GM19099 (cell line): ENCODE measurements around the gene CCDC7.

Experiments
- POLR2A ChIP-seq: IDR thresholded peaks from 3 replicates; pipeline ENCODE4 v1.6.1; 2011; ENCODE audit warnings: low read depth; ENCODE audit not compliant: insufficient read length; ENCODE audit errors: extremely low read depth

The CCDC7 gene

DNA sequence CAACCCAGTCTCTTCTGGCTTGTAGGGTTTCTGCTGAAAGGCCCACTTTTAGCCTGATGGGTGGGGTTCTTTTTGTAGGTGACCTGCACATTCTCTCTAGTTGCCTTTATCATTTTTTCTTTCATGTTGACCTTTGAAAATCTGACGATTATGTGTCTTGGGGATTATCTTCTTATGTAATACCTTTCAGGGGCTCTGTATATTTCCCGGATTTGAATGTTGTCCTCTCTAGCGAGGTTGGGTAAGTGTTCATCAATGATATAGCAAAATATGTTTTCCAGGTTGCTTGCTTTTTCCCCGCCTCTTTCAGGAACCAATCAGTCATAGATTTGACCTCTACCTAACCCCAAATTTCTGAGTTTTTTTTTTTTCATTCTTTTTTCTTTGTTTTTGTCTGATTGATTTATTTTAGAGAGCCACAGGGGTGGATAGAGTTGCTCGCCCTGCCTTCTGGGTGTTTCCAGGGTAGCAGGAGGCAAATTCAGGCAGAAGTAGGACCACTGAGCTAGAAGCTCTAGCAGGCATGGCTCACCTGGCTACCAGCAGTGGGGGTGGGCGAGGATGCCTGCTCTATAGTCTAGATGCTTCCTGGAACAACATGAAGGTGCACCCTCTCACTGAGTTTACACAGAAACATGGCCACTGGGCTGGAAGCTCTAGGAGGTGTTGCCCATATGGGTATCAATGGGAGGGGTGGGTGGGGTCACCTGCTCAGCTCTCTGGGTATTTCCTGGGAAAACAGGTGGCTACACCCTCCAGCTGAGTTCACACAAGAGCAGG, 94.9 kb downstream of the CCDC7 start:
- no peak for TF ChIP-seq POLR2A

GRCh38 chr10:32548208-32548607, 102.3 kb downstream of the CCDC7 start:
- no peak for TF ChIP-seq POLR2A

DNA sequence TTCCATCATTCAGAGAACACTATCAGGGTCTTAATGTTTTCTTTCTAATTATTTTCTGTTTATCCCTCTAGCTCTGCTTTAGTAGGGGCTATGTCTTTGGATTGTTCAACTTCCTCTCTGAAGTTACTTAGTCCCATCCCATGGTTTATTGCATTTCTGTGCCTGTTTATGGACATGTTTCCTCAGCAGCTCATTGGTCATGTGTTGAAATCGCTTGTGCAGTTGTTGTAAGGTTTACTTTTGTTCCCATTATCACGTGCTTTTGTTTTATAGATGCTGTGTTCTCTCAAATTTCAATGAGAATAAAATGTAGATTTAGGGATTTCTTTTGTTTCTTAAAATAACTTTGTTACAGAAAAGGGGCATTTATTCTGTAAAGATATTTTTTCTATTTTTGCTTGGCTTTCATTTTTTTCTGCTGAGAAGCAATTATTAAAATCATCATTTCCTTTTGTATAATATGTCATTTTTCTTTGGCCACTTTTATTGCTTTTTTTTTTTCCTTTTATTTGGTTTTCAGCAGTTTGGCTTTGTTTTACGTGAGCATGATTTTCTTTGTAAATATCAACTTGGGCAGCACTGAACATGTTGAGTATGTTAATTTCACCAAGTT, 110.9 kb downstream of the CCDC7 start:
- TF ChIP-seq POLR2A = no peak

DNA sequence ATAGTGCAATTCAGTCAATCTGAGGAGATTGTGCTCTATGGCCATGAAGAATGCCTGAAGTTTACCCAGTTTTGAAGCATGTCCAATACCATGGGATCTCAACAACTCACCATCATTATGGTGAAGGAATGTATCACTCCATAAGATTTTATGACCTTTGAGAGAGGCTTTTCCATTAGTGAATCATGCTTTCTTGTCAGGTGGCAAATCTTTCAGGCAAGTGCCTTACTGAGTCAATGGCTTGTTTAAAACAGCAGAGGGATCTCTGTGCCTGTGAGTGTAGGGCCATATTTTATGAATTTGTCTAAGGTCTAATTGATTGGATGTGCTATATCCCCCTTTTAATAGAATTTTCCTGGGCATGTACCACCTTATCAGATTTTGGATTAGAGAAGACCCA, 131.5 kb downstream of the CCDC7 start:
- TF ChIP-seq POLR2A = no peak

- TF ChIP-seq POLR2A = no peak
Measured at GRCh38 chr10:32582946-32583345, 137.0 kb downstream of the CCDC7 start.

DNA sequence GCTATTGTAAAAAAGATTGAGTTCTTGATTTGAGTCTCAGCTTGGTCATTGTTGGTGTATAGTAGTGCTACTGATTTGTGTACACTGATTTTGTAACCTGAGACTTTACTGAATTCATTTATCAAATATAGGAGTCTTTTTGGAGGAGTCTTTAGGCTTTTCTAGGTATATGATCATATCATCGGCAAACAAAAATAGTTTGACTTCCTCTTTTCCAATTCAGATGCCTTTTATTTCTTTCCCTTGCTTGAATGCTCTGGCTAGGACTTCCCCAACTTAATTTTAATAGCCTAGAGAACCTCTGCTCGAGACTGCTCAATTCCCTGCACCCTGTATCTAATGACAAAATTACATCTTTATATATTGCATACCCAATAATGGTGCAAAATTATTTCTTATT, 154.4 kb downstream of the CCDC7 start:
- no peak for TF ChIP-seq POLR2A

DNA sequence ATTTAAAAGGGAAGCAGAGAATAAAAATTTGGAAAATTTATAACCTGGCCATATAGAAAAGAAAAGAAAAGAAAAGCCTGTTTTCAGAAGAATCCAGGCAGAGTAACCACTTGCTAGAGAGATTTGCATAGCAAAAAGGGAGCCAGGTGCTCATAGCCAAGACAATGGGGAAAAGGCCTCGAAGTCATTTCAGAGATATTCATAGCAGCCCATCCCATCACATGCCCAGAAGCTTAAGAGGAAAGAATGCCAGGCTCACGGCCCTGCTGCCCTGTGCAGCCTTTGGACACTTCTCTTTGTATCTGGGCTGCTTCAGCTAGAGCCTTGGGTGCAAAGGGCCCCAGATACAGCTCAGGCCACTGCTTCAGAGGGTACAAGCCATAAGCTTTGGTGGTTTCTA, 159.8 kb downstream of the CCDC7 start:
- no peak for TF ChIP-seq POLR2A

DNA sequence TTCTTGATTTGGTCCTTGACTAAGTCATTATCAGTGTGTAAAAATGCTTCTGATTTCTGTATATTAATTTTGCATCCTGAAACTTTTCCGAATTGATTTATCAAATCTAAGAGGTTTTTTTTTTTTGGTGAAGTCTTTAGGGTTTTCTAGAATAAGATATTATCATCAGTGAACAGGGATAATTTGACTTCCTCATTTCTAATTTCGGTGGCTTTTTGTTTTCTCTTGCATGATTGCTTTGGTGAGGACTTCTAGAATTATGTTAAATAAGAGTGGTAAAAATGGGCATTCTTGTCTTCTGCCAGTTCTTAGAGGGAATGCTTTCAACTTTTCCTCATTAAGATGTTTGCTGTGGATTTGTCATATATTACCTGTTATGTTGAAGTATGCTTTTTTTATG, 170.5 kb downstream of the CCDC7 start:
- TF ChIP-seq POLR2A = no peak

GRCh38 chr10:32618482-32618881, 172.5 kb downstream of the CCDC7 start:
- no peak for TF ChIP-seq POLR2A

- no peak for TF ChIP-seq POLR2A
Measured at GRCh38 chr10:32621969-32622368, 176.0 kb downstream of the CCDC7 start.

- no peak for TF ChIP-seq POLR2A
Measured at GRCh38 chr10:32622409-32622808, 176.5 kb downstream of the CCDC7 start.

- no peak for TF ChIP-seq POLR2A
Measured at GRCh38 chr10:32627183-32627582, 181.2 kb downstream of the CCDC7 start.

GRCh38 chr10:32629910-32630309, 184.0 kb downstream of the CCDC7 start:
- TF ChIP-seq POLR2A = no peak

DNA sequence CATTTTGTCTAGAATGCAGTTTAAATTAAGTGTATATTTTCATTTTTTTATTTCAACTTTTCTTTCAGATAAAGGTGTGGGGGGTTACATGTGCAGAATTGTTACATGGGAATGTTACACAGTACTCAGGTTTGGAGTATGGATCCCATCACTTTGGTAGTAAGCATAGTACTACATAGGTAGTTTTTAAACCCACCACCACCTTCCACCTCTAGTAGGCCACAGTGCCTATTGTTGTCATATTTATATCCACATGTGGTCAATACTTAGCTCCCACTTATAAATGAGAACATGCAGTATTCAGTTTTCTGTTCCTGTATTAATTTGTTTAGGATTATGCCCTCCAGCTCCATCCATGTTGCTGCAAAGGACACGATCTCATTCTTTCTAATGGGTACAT, 200.6 kb downstream of the CCDC7 start:
- no peak for TF ChIP-seq POLR2A

DNA sequence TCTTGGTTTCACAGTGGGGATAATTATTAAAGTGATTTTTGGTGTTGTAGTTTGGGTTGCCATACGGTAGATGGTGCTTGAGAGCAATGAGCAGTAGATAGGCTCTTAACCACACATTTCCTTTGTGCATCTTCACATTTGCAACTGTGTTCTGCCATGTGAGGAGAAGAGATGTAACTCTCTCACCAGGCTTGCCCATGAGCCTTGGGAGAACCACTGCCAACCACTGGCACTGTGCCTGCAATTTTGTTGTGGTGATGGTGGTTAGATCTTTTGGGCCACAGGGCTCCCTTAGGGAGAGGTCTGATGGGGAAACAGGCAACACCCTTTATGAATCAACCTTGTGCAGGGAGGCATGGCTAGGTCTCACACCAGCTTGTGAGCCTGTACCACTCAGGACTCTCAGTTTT, 204.3 kb downstream of the CCDC7 start:
- TF ChIP-seq POLR2A = no peak

GRCh38 chr10:32661346-32661745, 215.4 kb downstream of the CCDC7 start:
- TF ChIP-seq POLR2A = no peak

DNA sequence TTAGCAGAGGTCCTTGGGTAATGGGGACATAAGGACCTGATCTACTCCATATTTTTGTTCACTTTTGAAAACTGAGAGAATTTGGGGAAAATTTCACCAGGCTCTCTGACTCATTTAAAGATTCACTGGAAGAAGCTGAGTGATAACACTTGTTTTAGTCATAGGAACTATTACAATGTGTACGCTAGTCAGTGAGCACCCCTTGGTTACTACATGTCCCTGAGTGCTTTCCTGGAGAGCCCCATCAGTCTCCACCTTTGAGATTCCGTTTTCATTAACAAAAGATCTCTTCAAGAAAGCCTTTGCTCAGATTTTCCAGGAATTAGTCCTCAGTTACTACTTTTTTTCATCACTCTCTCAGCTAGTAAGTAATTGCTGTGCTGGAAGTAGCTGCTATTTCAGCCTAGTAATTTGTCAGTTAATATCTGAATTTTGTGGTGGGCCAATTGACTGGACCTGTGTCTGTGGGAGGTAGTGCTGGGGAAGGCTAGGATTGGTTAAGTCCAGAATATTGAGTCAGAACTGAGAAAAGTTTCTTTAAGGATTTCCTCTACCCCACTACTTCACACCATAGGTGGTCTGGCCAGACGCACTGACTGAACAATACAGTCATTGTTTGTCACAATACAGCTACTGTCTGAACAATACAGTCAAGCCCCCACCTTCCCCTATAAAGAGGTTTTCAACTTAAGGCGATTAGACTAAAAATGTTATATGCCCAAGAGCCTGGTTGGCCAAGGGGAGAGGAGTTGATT, 235.0 kb downstream of the CCDC7 start:
- no peak for TF ChIP-seq POLR2A

DNA sequence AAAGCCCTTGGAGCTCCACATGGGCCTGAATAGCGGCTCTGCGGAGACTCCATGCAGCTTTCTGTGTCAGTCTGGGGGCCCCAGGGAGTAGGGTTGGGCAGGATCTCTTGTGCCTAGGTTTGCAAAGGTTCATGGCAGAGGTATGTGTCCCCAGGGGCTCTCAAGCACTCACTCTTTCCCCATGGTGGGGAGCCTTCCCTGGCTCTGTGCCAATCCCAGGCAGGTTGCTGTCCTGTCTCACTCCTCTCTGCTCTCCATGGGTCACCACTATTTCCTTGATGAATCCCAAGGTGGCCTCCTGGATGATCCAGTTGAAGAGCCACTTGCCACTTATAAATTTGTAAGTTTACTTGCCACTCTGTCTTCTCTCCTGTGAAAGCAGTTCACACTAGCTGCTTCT, 238.4 kb downstream of the CCDC7 start:
- TF ChIP-seq POLR2A = no peak
